D341Med (cell line): Measurements from ENCODE around the gene DCAF4.

Experiments
- DNase-seq: peaks from one replicate; pipeline ENCODE4 v3.0.0; 2012; ENCODE audit warnings: low spot score

The DCAF4 gene

DNA sequence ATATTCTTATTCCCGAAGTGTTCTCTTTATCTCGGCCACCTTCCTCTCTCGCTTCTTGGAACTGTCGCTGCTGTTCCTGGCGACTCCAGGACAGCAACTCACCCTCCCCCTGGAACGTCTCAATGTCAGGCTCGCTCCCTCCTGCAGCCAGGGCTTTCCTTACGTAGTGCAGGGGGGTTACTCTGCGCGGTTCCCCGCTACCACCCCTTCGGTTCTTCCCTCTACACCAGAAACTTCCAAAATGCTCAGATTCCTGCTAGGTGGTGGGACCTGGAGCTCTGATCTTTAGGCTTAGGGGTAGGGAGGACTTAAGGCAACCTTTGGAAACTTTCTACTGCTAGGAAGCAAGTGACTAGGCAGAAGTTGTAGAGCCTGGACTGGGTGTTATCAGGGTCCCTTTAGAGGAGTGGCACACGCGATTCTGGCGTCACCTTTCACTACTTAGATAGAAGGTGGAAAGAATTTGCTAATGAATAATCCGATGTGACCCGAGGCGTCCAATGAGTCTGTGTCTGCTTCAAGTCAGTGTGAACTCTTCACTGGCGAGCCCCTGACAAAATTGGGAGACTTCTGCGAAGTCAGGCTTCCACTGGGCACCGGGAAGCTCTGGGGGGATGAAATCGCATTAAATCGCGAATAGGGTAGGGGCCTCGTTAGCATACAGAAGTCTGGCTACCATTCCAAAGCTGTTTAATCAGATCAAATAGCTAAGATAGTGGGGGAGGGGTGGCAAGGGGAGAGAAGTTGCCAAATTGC lies 31.5 kb upstream of the DCAF4 start:
- DNase-seq, result peak; percentile 53

GRCh38 chr14:72898448-72898847 lies 27.8 kb upstream of the DCAF4 start:
- no peak for DNase-seq

- no peak for DNase-seq
These were observed 24.9 kb upstream of the DCAF4 start for GRCh38 chr14:72901361-72901760.

- no peak for DNase-seq
These were observed 23.3 kb upstream of the DCAF4 start for GRCh38 chr14:72902801-72903530.

- DNase-seq, result no peak
These were observed 22.5 kb upstream of the DCAF4 start for GRCh38 chr14:72903716-72904115.

DNA sequence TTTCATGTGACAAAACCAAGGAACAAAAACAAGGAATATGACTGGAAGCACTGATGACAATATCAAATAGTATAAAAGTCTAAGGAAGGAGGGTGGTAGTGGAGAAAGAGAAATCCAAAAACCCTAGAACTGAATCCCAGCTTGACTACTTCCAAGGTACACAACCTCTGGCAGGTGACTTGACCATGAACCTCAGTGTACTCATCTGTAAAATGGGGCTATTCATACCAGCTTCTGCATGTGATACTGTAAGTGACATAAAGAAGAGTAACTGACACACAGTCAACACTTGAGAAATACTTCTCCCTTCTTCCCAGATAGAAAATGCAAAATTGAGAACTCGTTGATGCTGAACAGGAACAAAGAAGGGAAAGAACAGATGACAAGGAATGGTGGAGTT lies 22.0 kb upstream of the DCAF4 start:
- DNase-seq, result no peak

DNA sequence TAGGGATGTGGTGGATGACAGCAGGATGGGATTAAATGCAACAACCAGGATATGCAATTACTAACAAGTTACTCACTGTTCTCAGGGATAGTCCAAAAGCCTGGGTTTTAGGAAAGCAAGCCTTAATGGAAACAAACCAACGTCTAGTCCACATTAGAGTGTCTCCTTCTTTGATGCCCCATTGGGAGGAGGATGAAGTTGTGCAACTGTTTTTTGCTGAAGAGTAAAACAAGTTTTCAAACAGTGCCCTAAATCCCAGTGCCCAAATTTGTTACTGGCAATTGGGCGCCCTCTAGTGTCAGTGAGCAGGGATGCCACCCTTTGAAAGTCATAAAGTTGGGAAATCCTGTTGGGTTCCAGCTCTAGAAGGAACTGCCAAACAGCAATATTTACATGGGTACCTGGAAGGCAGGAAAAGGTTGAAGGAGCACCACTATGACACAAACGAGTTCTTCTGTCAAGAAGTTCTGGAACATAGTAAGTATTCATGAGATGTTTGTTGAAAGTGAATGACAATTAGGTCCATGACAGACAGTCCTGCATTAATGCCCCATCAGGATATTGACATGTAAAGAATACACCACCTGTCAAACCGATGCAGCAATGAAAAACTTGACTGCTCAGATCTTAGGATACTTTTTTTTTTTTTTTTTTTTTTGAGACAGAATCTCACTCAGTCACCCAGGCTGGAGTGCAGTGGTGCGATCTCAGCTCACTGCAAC lies 21.3 kb upstream of the DCAF4 start:
- DNase-seq, result peak; percentile 70

DNA sequence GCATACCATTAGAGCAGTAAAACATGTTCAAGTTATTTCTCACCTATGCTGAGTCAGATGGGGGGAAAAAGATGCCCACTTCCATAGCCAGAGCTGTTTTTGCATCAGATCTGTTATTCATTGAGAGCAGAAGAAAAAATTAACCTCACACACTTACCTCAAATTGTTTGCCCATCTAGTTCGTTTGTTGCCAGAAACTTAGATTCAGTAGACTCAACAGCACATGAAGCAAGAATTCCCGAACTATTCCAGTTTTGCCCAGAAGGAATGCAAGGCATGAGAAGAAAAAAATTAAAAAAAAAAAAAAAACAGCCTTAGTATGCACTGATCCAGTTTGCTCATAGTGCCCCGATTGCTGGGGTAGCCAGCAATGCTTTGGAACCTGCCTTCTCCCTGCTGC lies 19.9 kb upstream of the DCAF4 start:
- no peak for DNase-seq

DNA sequence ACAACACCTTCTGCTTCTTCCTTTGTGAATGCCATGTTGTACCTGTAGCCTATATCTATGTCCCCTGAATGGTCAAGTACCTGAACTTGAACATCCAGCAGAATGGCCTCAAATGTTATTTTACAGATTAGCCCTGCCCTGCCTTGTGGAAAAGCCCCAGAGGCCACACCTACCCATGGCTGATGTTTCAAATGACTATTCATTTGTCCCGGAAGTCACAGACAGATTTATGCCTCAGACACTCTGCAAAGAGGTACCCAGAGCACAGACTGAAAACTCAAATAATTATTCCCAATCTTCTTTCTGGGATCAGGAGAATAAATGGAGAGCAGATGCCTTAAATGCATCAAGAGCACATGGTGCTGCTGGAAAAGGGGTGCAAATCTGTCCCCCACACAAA lies 19.4 kb upstream of the DCAF4 start:
- no peak for DNase-seq

GRCh38 chr14:72907886-72908285 lies 18.4 kb upstream of the DCAF4 start:
- no peak for DNase-seq

DNA sequence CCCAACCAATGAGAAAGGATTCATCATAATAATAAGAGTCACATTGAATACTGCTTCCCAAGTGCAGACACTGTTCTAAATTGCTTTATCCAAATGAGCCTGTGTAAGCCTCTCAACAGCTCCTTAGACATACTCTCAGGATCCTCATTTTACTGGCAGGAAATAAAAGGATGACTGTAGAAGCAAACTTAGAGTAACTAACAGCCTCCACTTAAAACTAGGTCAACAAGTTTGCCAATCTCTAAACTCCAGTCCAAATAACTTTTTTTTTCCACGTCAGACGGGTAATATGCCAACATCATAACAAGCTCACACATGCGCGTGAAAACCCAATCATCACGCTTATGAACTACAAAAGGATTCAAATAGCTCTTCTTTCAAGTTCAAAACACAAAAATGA lies 17.1 kb upstream of the DCAF4 start:
- DNase-seq, result no peak

DNA sequence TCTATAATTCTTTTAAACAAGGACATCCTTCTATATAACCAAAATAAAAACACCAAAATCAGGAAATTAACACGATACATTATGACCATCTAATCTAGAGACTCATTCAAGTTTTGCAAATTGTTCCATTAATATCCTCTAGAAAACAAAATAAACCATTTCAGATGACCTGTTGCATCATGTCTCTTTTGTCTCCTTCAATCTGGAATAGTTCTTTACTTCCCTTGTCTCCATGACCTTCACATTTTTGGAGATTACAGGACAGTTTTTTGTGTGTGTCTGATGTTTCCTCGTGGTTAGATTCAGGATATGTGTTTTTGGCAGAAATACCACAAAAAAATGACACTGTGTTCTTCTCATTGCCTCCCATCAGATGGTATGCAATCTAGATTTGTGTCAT lies 12.5 kb upstream of the DCAF4 start:
- DNase-seq, result no peak

- DNase-seq, result no peak
These were observed 10.1 kb upstream of the DCAF4 start for GRCh38 chr14:72916174-72916573.

DNA sequence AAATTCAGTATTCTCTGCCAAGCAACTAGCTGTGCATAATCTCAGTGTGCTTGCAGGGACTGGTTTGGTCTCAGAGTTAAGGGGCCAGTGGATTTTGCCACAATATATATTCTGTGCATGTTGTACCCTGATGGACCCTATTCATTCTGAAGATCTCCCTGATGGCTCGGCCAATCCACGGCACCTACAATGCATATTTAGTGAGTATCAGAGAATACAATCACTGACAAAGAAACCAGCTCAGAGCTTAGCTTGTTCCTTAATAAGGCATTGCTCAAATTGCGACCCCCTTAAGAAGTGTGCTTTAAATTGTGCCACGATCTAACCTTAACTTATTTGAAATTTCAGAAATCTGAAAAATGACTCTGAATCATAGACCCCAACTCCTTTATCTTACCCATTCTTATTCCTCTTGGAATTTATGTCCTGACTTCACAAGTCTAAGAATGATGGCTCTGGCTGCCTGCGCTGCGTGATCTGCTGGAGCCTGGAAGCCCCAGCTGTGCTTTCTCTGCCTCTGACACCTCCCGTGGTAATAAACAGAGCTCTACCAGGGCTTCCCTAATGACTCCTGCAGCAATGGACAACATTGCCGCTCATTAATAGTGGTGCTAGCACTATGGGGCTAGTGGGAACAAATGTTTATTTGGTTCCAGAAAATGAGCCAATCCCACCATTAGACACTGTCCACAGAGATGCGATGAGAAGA lies 9.0 kb upstream of the DCAF4 start:
- DNase-seq, result no peak

DNA sequence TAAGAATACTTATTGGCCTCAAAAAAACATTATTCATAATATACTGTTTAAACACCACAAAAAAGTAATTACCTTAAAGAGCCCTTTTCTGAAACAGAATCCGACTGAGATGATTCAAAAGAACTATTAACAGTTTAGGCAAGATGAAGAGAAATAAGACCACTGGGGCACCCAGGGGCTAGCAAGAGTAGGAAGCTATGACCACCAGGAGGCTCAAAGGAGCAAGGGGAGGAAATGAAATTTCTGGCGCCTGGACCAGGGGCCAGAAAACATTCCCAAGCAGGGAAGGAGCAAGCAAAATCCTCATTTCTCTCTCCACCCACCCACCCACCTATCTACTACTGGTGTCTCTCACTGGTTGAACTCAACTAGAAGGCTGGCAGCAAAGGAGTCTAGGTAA lies 6.3 kb upstream of the DCAF4 start:
- DNase-seq, result no peak

- no peak for DNase-seq
These were observed 4.9 kb upstream of the DCAF4 start for GRCh38 chr14:72921396-72921795.

DNA sequence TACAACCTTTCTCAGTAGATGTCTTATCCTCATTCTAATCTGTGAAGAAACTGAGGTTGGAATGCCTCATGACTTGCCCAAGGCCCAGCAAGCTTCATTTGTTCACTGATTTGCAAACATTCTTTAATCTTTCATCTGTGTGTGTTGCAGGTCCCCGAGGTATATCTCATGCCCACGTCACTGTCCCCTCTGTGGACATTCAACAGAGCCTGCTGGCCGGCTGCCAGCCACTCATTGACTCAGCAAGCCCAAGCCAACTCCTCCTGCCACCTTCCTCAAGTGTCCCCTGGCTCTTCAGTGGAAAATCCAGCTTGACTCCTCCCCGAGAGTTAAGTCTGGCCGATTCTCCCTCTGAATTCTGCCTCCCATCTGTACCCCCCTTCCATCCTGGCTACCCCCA lies 1.9 kb upstream of the DCAF4 start:
- DNase-seq, result no peak

- DNase-seq, result no peak
These were observed 999 bp upstream of the DCAF4 start for GRCh38 chr14:72925171-72925759.

DNA sequence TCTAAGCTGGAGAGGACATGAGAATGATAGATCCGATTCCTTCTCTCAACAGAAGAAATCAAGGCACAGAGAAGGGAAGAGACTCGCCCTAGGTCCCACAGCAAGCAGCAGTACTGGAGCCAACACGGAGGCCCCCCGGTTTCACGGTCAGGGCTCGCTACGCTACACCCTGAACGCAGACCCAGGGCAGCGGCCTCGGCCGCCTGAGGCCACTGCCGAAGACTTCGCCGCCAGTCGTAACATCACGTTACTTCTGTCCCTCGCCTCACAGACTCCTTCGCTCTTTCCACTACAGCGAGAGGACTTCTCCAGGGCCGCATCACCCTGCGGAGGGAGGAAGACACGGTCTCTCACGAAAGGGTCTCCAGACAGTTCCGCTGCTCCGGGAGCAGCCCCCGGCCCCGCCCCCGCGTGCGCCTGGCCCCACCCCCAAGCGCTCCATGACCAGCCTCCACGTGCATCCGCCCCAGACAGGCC lies 411 bp upstream of the DCAF4 start:
- no peak for DNase-seq

GRCh38 chr14:72928872-72929271 lies 2.6 kb downstream of the DCAF4 start:
- DNase-seq, result no peak

GRCh38 chr14:72929316-72930080 lies 3.2 kb downstream of the DCAF4 start:
- no peak for DNase-seq
